ENCODE results near the gene ZBTB48. TPM values are rescaled to one million over a fixed set of nuclear protein-coding genes. Genes with fewer than 3 reads are reported as not detected.
A peak's percentile ranks its signal among the peaks of the same experiment; 100 is the strongest.

Gene ZBTB48
- total and polyA plus RNA-seq, 2 donors (not counting 1 experiment from before 2014, with no cell fraction given) = 5.7 to 16.0 TPM

DNA sequence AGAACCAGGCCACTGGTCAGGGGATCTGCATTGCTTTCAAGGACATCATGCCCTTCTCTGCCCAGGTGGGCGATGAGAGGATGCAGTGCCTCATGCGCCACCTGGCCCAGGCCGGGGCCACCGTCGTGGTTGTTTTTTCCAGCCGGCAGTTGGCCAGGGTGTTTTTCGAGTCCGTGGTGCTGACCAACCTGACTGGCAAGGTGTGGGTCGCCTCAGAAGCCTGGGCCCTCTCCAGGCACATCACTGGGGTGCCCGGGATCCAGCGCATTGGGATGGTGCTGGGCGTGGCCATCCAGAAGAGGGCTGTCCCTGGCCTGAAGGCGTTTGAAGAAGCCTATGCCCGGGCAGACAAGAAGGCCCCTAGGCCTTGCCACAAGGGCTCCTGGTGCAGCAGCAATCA lies 5.0 kb upstream of the ZBTB48 start:
- no peaks in the 10 kb centered on the region for H3K79me2 ChIP-seq (ENCODE audit: control insufficient read depth, insufficient read depth, low read length)
- no peak overlapping the region for H3K4me2 ChIP-seq (ENCODE audit: extremely low read depth, insufficient read depth, low read length)
- no peaks in the 10 kb centered on the region for H4K20me1 ChIP-seq (ENCODE audit: control insufficient read depth, extremely low read depth, insufficient read depth, low read length)
- no peak overlapping the region for H3K27ac ChIP-seq (ENCODE audit: insufficient read depth, low read length)
- H3K4me1 ChIP-seq (ENCODE audit: control insufficient read depth, extremely low read depth, insufficient read depth, low read length) = peaks cover 4% of the 10 kb centered on the region
- H3K27me3 ChIP-seq (ENCODE audit: control insufficient read depth, insufficient read depth, low read length) = peaks cover 4% of the 10 kb centered on the region
- H3K9me3 ChIP-seq (ENCODE audit: control insufficient read depth, insufficient read depth, low read depth, low read length) = no peaks in the 10 kb centered on the region
- no peak overlapping the region for H3K4me3 ChIP-seq (replicated peaks in 1 of 4; ENCODE audit: control extremely low read depth in 1 of 4, insufficient read depth in 1 of 4, low read depth in 3 of 4, low read length in 4 of 4)
- no peaks in the 10 kb centered on the region for H3K36me3 ChIP-seq (ENCODE audit: control insufficient read depth, insufficient read depth, low read length)
- TF ChIP-seq CTCF (conservative IDR thresholded peaks at IDR 0.05 in 1 of 2, IDR thresholded peaks at IDR 0.05 in 1 of 2; ENCODE audit: low read depth in 1 of 2, low read length in 2 of 2) (no peak), EZH2 (IDR thresholded peaks at IDR 0.05; ENCODE audit: low read length, missing control alignments) (no peak)
- H3K9ac ChIP-seq (ENCODE audit: insufficient read depth, low read length) = no peak overlapping the region
- DNase-seq (ENCODE audit: low read depth in 2 of 2) = no peak
- no peak overlapping the region for H2AFZ ChIP-seq (ENCODE audit: low read length)

GRCh38 chr1:6577831-6578525 lies 1.8 kb upstream of the ZBTB48 start:
- no peak overlapping the region for H3K27ac ChIP-seq (ENCODE audit: insufficient read depth, low read length)
- H3K4me1 ChIP-seq (ENCODE audit: control insufficient read depth, extremely low read depth, insufficient read depth, low read length) = peaks cover 12% of the 10 kb centered on the region
- H3K4me3 ChIP-seq (replicated peaks in 1 of 4; ENCODE audit: control extremely low read depth in 1 of 4, insufficient read depth in 1 of 4, low read depth in 3 of 4, low read length in 4 of 4) = no peak overlapping the region
- no peak for DNase-seq (ENCODE audit: low read depth in 2 of 2)
- H4K20me1 ChIP-seq (ENCODE audit: control insufficient read depth, extremely low read depth, insufficient read depth, low read length) = no peaks in the 10 kb centered on the region
- H3K9me3 ChIP-seq (ENCODE audit: control insufficient read depth, insufficient read depth, low read depth, low read length) = no peaks in the 10 kb centered on the region
- TF ChIP-seq EZH2 (IDR thresholded peaks at IDR 0.05; ENCODE audit: low read length, missing control alignments) (no peak), CTCF (conservative IDR thresholded peaks at IDR 0.05 in 1 of 2, IDR thresholded peaks at IDR 0.05 in 1 of 2; ENCODE audit: low read depth in 1 of 2, low read length in 2 of 2) (no peak)
- peaks cover 6% of the 10 kb centered on the region for H3K79me2 ChIP-seq (ENCODE audit: control insufficient read depth, insufficient read depth, low read length)
- peaks cover 2% of the 10 kb centered on the region for H3K36me3 ChIP-seq (ENCODE audit: control insufficient read depth, insufficient read depth, low read length)
- H3K27me3 ChIP-seq (ENCODE audit: control insufficient read depth, insufficient read depth, low read length) = no peaks in the 10 kb centered on the region
- no peak overlapping the region for H3K9ac ChIP-seq (ENCODE audit: insufficient read depth, low read length)
- no peak overlapping the region for H2AFZ ChIP-seq (ENCODE audit: low read length)
- no peak overlapping the region for H3K4me2 ChIP-seq (ENCODE audit: extremely low read depth, insufficient read depth, low read length)

GRCh38 chr1:6578624-6579373 lies 995 bp upstream of the ZBTB48 start:
- H3K79me2 ChIP-seq (ENCODE audit: control insufficient read depth, insufficient read depth, low read length) = peaks cover 6% of the 10 kb centered on the region
- no peak overlapping the region for H3K9ac ChIP-seq (ENCODE audit: insufficient read depth, low read length)
- H3K27me3 ChIP-seq (ENCODE audit: control insufficient read depth, insufficient read depth, low read length) = no peaks in the 10 kb centered on the region
- peak overlapping the region; percentile 88 for H2AFZ ChIP-seq (ENCODE audit: low read length)
- peaks cover 2% of the 10 kb centered on the region for H3K36me3 ChIP-seq (ENCODE audit: control insufficient read depth, insufficient read depth, low read length)
- H3K4me3 ChIP-seq (replicated peaks in 1 of 4; ENCODE audit: control extremely low read depth in 1 of 4, insufficient read depth in 1 of 4, low read depth in 3 of 4, low read length in 4 of 4) = peak overlapping the region in 1 of 4 experiments; percentile 86
- DNase-seq (ENCODE audit: low read depth in 2 of 2) = no peak
- no peak for TF ChIP-seq CTCF (conservative IDR thresholded peaks at IDR 0.05 in 1 of 2, IDR thresholded peaks at IDR 0.05 in 1 of 2; ENCODE audit: low read depth in 1 of 2, low read length in 2 of 2)
- no peak for TF ChIP-seq EZH2 (IDR thresholded peaks at IDR 0.05; ENCODE audit: low read length, missing control alignments)
- peak overlapping the region; percentile 79 for H3K4me2 ChIP-seq (ENCODE audit: extremely low read depth, insufficient read depth, low read length)
- H3K4me1 ChIP-seq (ENCODE audit: control insufficient read depth, extremely low read depth, insufficient read depth, low read length) = peaks cover 12% of the 10 kb centered on the region
- no peaks in the 10 kb centered on the region for H4K20me1 ChIP-seq (ENCODE audit: control insufficient read depth, extremely low read depth, insufficient read depth, low read length)
- no peaks in the 10 kb centered on the region for H3K9me3 ChIP-seq (ENCODE audit: control insufficient read depth, insufficient read depth, low read depth, low read length)
- H3K27ac ChIP-seq (ENCODE audit: insufficient read depth, low read length) = peak overlapping the region; percentile 82

Measured in fibroblast of lung (primary cell).